Kidney glomerular epithelial cell (primary cell): ENCODE measurements around the gene XRCC3.

Source experiments
- DNase-seq: peaks from one replicate; lab custom pipeline; 2025; lab: John Stamatoyannopoulos, UW

Gene XRCC3

GRCh38 chr14:103715052-103716000, at the start of gene XRCC3, which contains the start of gene ZFYVE21:
Gene XRCC3 (minus strand): TSS chr14:103715451. CDS start chr14:103711087, 4,364 bp downstream.
Gene ZFYVE21 (plus strand): TSS chr14:103715810. CDS start chr14:103715842, 32 bp downstream.
- DNase-seq, result peak; percentile 97

GRCh38 chr14:103763730-103764488, 48.7 kb upstream of the XRCC3 start:
- no peak for DNase-seq

- DNase-seq, result no peak
Observed at GRCh38 chr14:103762541-103762940, 47.3 kb upstream of the XRCC3 start.

- no peak for DNase-seq
Observed at GRCh38 chr14:103762036-103762435, 46.8 kb upstream of the XRCC3 start.

GRCh38 chr14:103758059-103758776, 43.0 kb upstream of the XRCC3 start:
- no peak for DNase-seq

GRCh38 chr14:103755060-103755459, 39.8 kb upstream of the XRCC3 start:
- DNase-seq, result no peak

- no peak for DNase-seq
Observed at GRCh38 chr14:103753774-103754173, 38.5 kb upstream of the XRCC3 start.

GRCh38 chr14:103749860-103750259, 34.6 kb upstream of the XRCC3 start:
- no peak for DNase-seq

GRCh38 chr14:103749452-103749851, 34.2 kb upstream of the XRCC3 start:
- DNase-seq, result no peak

GRCh38 chr14:103748534-103748857, 33.2 kb upstream of the XRCC3 start:
- DNase-seq, result no peak

GRCh38 chr14:103746701-103747100, 31.4 kb upstream of the XRCC3 start:
- no peak for DNase-seq

- no peak for DNase-seq
Observed at GRCh38 chr14:103745424-103745823, 30.2 kb upstream of the XRCC3 start.

- DNase-seq, result no peak
Observed at GRCh38 chr14:103744621-103745395, 29.6 kb upstream of the XRCC3 start.

GRCh38 chr14:103743691-103744090, 28.4 kb upstream of the XRCC3 start:
- DNase-seq, result no peak

GRCh38 chr14:103742499-103743255, 27.4 kb upstream of the XRCC3 start:
- no peak for DNase-seq

- no peak for DNase-seq
Observed at GRCh38 chr14:103741876-103742275, 26.6 kb upstream of the XRCC3 start.

- DNase-seq, result no peak
Observed at GRCh38 chr14:103740991-103741689, 25.9 kb upstream of the XRCC3 start.

GRCh38 chr14:103739793-103740501, 24.7 kb upstream of the XRCC3 start:
- no peak for DNase-seq

GRCh38 chr14:103739466-103739792, 24.2 kb upstream of the XRCC3 start:
- no peak for DNase-seq
